Endothelial cell of umbilical vein (primary cell): ENCODE data around the gene TSPOAP1. TPM values are rescaled to one million over a fixed set of nuclear protein-coding genes. Genes with fewer than 3 reads are reported as not detected.

ENCODE experiments used
- BruUV-seq: library from RNA; stranded (reverse); fragments of 400-500 nt; replicated peaks from 2 replicates; lab custom pipeline; 2021; lab: Mats Ljungman, UMichigan
- CTCF ChIA-PET: fragments of 300-600, 350-600 bp; sonication (Branson Sonifier 250); formaldehyde crosslinking; loops from one replicate; lab custom pipeline; 2021; ENCODE audit warnings: antibody characterized with exemption, inconsistent platforms; lab: Charles Lee
- POLR2A ChIA-PET: fragments of 300-600, 350-600 bp; sonication (Branson Sonifier 250); formaldehyde crosslinking; loops from one replicate; lab custom pipeline; 2021; ENCODE audit warnings: antibody characterized with exemption, inconsistent platforms; lab: Charles Lee
- DNase-seq: peaks from one replicate; pipeline ENCODE4 v3.0.0-alpha.2; 2011; ENCODE audit warnings: low read depth, low spot score
- FAIRE-seq: peaks from 2 replicates; lab custom pipeline; 2011; peaks lifted over from hg19 to GRCh38; lab: Jason Lieb, UNC
- H2AFZ ChIP-seq: 2 replicates; pipeline ENCODE4 v1.6.0; 2012; ENCODE audit warnings: low read depth, low read length, control low read depth, inconsistent platforms
- H3K27ac ChIP-seq: 2 replicates; pipeline ENCODE4 v1.5.1; 2011; ENCODE audit warnings: low read depth, mild to moderate bottlenecking, control low read depth, low read length, moderate library complexity; ENCODE audit not compliant: insufficient read depth
- H3K27me3 ChIP-seq, 2 experiments: 2 replicates each; pipeline versions ENCODE4 v1.6.0 to v1.6.1; 2011; ENCODE audit warnings: low read length in 2 of 2, mixed read lengths in 1 of 2; ENCODE audit not compliant: control insufficient read depth in 2 of 2, insufficient read depth in 2 of 2
- H3K36me3 ChIP-seq, 2 experiments: 2 replicates in 1 of 2; 3 replicates in 1 of 2; pipeline ENCODE4 v1.5.1; 2011; ENCODE audit warnings: low read length in 2 of 2, mild to moderate bottlenecking in 1 of 2, moderate library complexity in 1 of 2; ENCODE audit not compliant: control insufficient read depth in 2 of 2, insufficient read depth in 2 of 2; ENCODE audit errors: extremely low read depth in 1 of 2
- H3K4me1 ChIP-seq: 3 replicates; pipeline ENCODE4 v1.5.1; 2011; ENCODE audit warnings: mild to moderate bottlenecking, low read length; ENCODE audit not compliant: control insufficient read depth, insufficient read depth; ENCODE audit errors: extremely low read depth
- H3K4me2 ChIP-seq: 2 replicates; pipeline ENCODE4 v1.6.1; 2011; ENCODE audit warnings: low read length, control low read depth, mixed read lengths; ENCODE audit not compliant: insufficient read depth
- H3K4me3 ChIP-seq, 3 experiments: fragments of 200-600 bp in 1 of 3; sonication (generic), shearing (Covaris generic) in 1 of 3; replicated peaks in 1 of 3; 2 replicates each; pipeline ENCODE4 v1.5.1; 2011 to 2016; ENCODE audit warnings: control low read depth in 3 of 3, low read length in 3 of 3, mild to moderate bottlenecking in 2 of 3, inconsistent platforms in 1 of 3, low read depth in 1 of 3, moderate library complexity in 1 of 3; ENCODE audit not compliant: insufficient read depth in 1 of 3
- H3K79me2 ChIP-seq: 2 replicates; pipeline ENCODE4 v1.6.0; 2012; ENCODE audit warnings: low read length, inconsistent platforms; ENCODE audit not compliant: control insufficient read depth, insufficient read depth
- H3K9ac ChIP-seq: replicated peaks from 2 replicates; pipeline ENCODE3; 2011; ENCODE audit warnings: low read length, control low read depth; ENCODE audit not compliant: insufficient read depth; ENCODE audit errors: extremely low read depth
- H3K9me1 ChIP-seq: replicated peaks from 3 replicates; pipeline ENCODE4 v1.6.0; 2011; ENCODE audit warnings: mild to moderate bottlenecking, low read length; ENCODE audit not compliant: control insufficient read depth, insufficient read depth; ENCODE audit errors: extremely low read depth
- H3K9me3 ChIP-seq: replicated peaks from 2 replicates; pipeline ENCODE4 v1.5.1; 2012; ENCODE audit warnings: low read length, inconsistent platforms; ENCODE audit not compliant: control insufficient read depth, insufficient read depth
- H4K20me1 ChIP-seq: replicated peaks from 2 replicates; pipeline ENCODE3; 2011; ENCODE audit warnings: mild to moderate bottlenecking, low read length; ENCODE audit not compliant: control insufficient read depth, insufficient read depth; ENCODE audit errors: extremely low read depth
- GATA2 ChIP-seq: IDR thresholded peaks from 2 replicates; pipeline ENCODE4 v1.7.0; 2011; ENCODE audit warnings: low read depth, mild to moderate bottlenecking, moderate library complexity, mixed read lengths, low read length; ENCODE audit not compliant: insufficient read length, insufficient read depth
- POLR2A ChIP-seq: IDR thresholded peaks from 2 replicates; pipeline ENCODE4 v1.6.1; 2012; ENCODE audit warnings: low read depth, mild to moderate bottlenecking, control low read depth, low read length
- dilution Hi-C: fragments of 300-500 bp; cut with MboI; formaldehyde crosslinking; loops from one replicate; pipeline ENCODE4 v1.15.0; 2019; ENCODE audit warnings: low sequenced_read_pairs; ENCODE audit not compliant: extremely low pct_ligation_motif_present
- intact Hi-C: fragments of 100-400 bp; cut with micrococcal nuclease; formaldehyde crosslinking; loops from one replicate; pipeline ENCODE4 v1.10.0; 2022
- polyA plus RNA-seq, 4 experiments: library from polyadenylated mRNA; depleted of rRNA in 3 of 4; stranded (reverse) in 3 of 4; unstranded in 1 of 4; fragments of >200 nt; gene quantifications; 2 replicates each; pipeline versions ENCODE4 v1.2.1 to v1.2.3, GENCODE V29; 2011 to 2012; ENCODE audit warnings: missing spikeins in 1 of 4
- total RNA-seq: library from RNA; stranded (reverse); gene quantifications from 2 replicates; pipeline ENCODE4 v1.2.3, GENCODE V29; 2021
- TF ChIP-seq, protein P1 (sequence below), 2 donors: IDR thresholded peaks; 1 replicate in 1 of 2; 2 replicates in 1 of 2; pipeline ENCODE4 v1.5.1; 2011; ENCODE audit warnings: low read length in 2 of 2, mild to moderate bottlenecking in 2 of 2, moderate library complexity in 2 of 2, control low read depth in 1 of 2, inconsistent platforms in 1 of 2, low read depth in 1 of 2; ENCODE audit not compliant: insufficient read depth in 1 of 2; ENCODE audit errors: extremely low read depth in 1 of 2

TSPOAP1 gene
- total and polyA plus RNA-seq, 2 donors (not counting 3 experiments of a cell fraction or from before 2014, with no cell fraction given) = not detected

GRCh38 chr17:58310511-58311428, 17.8 kb downstream of the TSPOAP1 start:
- FAIRE-seq = no peak
- BruUV-seq = no TSS peak
- no peak overlapping the region for H3K27ac ChIP-seq
- H3K4me3 ChIP-seq = no peak overlapping the region
- no peak for TF ChIP-seq POLR2A
- TF ChIP-seq, protein P1, sequence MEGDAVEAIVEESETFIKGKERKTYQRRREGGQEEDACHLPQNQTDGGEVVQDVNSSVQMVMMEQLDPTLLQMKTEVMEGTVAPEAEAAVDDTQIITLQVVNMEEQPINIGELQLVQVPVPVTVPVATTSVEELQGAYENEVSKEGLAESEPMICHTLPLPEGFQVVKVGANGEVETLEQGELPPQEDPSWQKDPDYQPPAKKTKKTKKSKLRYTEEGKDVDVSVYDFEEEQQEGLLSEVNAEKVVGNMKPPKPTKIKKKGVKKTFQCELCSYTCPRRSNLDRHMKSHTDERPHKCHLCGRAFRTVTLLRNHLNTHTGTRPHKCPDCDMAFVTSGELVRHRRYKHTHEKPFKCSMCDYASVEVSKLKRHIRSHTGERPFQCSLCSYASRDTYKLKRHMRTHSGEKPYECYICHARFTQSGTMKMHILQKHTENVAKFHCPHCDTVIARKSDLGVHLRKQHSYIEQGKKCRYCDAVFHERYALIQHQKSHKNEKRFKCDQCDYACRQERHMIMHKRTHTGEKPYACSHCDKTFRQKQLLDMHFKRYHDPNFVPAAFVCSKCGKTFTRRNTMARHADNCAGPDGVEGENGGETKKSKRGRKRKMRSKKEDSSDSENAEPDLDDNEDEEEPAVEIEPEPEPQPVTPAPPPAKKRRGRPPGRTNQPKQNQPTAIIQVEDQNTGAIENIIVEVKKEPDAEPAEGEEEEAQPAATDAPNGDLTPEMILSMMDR (IDR thresholded peaks at IDR 0.05; ENCODE audit: extremely low read depth in 1 of 2, insufficient read depth in 1 of 2, low read depth in 1 of 2, low read length in 2 of 2) = no peak
- intact Hi-C loops (no loop called here), dilution Hi-C loops (no loop called here)
- no peak for DNase-seq
- no peaks in the 10 kb centered on the region for H3K79me2 ChIP-seq
- H3K4me2 ChIP-seq = no peak overlapping the region
- no peaks in the 10 kb centered on the region for H3K4me1 ChIP-seq
- no peaks in the 10 kb centered on the region for H3K9me1 ChIP-seq
- H3K9me3 ChIP-seq = no peaks in the 10 kb centered on the region
- ChIA-PET POLR2A (no interaction called here), CTCF (no interaction called here)
- no peaks in the 10 kb centered on the region for H3K27me3 ChIP-seq
- no peak overlapping the region for H2AFZ ChIP-seq
- H4K20me1 ChIP-seq = no peaks in the 10 kb centered on the region
- no peaks in the 10 kb centered on the region for H3K36me3 ChIP-seq
- H3K9ac ChIP-seq = no peak overlapping the region

DNA sequence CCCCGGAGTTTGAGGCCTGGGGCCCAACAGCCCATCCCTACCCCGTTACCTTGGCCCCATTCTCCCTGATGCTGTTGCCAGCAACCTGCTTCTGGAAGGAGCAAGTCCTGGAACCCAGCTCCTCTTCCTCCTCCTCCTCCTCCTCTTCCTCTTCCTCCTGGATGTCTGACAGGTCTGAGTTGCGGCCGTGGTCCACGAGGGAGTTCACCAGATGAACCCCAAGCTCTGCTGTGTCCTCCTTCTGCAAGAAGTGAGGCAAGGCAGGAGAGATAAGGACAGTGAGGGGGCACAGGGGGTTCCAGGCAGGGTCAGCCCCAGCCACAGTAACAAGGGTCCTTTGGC, 18.7 kb downstream of the TSPOAP1 start:
- DNase-seq = no peak
- no TSS peak for BruUV-seq
- Histone ChIP-seq H3K79me2 (no peaks in the 10 kb centered on the region), H3K4me2 (no peak overlapping the region), H3K4me3 (no peak overlapping the region), H3K9me1 (no peaks in the 10 kb centered on the region), H3K27ac (no peak overlapping the region), H3K9ac (no peak overlapping the region), H2AFZ (no peak overlapping the region), H3K36me3 (no peaks in the 10 kb centered on the region), H3K27me3 (no peaks in the 10 kb centered on the region), H4K20me1 (no peaks in the 10 kb centered on the region), H3K4me1 (no peaks in the 10 kb centered on the region), H3K9me3 (no peaks in the 10 kb centered on the region)
- ChIA-PET CTCF (interaction anchor here (2.8 kb wide), 1 partner anchor 107 kb away, joined by 26 read pairs; the partner anchor contains the start of gene RNF43), POLR2A (no interaction called here)
- FAIRE-seq = no peak
- intact Hi-C loops = no loop called here
- dilution Hi-C loops = no loop called here
- no peak for TF ChIP-seq GATA2
- no peak for TF ChIP-seq POLR2A
